NCI-H2196 (cell line): ENCODE results near the gene ZNF587B.
"Not testable (repeated sequence)": the region's sequence is repeated elsewhere in the genome, so short reads cannot be mapped to it uniquely, and the experiment has no call there.

Experiments
- DNase-seq: peaks from one replicate; lab custom pipeline; 2025; ENCODE audit not compliant: unreplicated experiment; lab: John Stamatoyannopoulos, UW

The ZNF587B gene

DNA sequence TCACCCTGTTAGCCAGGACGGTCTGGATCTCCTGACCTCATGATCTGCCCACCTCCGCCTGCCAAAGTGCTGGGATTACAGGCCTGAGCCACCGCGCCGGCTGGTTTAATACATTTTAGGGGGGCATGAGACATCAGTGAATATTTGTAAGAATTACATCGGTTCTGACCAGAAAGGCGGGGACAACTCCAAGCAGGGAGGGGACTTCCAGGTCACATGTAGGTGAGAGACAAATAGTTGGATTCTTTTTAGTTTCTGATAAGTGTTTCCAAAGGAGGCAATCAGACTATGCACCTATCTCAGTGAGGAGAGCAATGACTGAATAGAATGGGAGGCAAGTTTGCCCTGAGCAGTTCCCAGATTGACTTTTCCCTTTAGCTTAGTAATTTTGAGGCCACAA, 11.7 kb upstream of the ZNF587B start:
- DNase-seq, result no peak

DNA sequence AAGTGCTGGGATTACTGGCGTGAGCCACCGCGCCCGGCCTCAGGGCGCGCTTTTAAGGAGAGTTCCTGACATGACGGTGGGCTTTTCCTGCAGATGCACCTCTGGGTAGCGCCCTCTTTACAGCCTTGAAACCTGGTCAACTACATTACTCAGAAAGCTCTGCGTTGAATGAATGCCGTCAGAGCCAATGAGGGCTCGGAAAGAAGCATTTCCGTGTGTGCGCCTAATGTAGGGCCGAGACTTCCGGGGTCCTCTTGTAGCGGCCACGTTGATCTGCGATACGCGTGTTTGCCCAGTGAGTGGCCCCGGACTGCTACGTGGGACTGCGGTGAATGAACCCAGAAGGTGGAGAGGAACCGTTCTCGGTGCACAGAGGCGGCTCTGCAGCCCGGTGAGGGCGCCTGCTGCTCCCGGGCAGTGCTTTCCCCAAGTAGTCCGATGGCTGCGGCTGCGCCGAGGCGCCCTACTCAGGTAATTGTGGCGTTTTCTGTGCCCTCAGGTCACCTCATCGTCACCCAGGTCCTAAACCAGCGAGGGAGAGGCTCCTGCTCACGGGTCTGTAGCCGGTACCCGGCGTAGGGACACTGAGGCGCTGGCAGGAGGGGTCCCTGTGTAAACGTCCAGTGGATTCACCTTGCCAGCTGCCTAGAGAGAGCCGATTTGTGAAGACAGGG, 10.5 kb upstream of the ZNF587B start:
- peak; percentile 93 for DNase-seq

DNA sequence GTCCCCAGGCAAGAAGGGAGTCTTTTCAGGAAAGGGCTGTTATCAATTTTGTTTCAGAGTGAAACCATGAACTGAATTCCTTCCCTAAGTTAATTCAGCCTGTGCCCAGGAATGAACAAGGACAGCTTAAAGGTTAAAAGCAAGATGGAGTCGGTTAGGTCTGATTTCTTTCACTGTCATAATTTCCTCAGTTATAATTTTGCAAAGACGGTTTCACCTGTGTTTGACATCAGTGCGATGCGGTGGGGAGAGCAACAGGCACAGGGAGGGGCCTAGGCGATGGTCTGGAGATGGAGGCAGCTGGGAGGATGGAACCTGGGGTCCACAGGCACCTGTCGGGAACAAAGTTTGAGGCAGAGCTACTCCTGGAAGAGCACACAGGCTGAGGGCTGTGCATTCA, 9.5 kb upstream of the ZNF587B start:
- DNase-seq, result no peak

DNA sequence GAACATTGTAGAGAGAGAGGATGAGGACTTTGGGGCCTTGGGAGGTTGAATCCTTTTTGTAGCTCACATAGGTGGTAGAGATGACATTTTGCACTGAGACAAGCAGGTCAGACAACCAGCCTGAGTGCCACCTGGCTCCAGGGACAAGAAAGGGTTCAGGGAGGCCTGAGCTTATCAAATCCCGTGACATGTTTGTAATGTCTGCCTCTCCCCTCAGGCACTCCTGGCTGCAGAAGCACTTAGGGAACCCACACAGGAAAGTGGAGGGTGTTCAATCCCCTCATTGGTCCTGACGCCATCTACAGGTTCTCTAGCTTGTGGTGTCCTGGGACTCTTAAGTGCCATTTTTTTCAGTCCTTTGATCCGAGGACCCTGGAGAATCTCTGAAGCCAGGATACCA, 9.0 kb upstream of the ZNF587B start:
- not testable (repeated sequence) for DNase-seq

GRCh38 chr19:57821501-57821900, 8.6 kb upstream of the ZNF587B start:
- not testable (repeated sequence) for DNase-seq

DNA sequence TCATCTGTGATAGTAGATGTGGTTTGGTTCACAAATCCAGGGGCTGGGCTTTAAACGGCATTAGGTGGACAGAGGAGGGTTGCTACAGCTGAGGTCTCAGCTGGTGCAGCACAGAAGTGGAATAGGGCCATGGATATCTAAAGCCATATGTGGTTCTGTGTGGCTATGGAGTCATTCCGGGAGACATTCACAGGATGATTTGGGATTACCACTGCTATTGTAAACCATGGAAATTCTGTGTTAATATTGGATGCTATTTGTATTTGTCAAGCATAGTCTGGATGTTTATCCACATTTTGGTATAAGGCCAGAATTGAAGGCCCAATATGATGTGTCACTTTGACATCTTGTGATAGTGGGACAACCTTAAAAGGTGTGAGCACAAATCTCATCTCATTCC, 6.9 kb upstream of the ZNF587B start:
- not testable (repeated sequence) for DNase-seq

DNA sequence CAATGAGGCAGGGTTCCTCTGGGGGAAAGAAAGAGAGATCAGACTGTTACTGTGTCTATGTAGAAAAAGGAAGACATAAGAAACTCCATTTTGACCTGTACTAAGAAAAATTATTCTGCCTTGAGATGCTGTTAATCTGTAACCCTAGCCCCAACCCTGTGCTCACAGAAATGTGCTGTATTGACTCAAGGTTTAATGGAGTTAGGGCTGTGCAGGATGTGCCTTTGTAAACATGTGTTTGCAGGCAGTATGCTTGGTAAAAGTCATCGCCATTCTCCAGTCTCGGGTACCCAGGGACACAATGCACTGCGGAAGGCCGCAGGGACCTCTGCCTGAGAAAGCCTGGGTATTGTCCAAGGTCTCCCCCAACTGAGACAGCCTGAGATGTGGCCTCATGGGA, 6.5 kb upstream of the ZNF587B start:
- not testable (repeated sequence) for DNase-seq

- no peak for DNase-seq
Measured at GRCh38 chr19:57825511-57825910, 4.6 kb upstream of the ZNF587B start.

- no peak for DNase-seq
Measured at GRCh38 chr19:57829316-57829715, 783 bp upstream of the ZNF587B start.

DNA sequence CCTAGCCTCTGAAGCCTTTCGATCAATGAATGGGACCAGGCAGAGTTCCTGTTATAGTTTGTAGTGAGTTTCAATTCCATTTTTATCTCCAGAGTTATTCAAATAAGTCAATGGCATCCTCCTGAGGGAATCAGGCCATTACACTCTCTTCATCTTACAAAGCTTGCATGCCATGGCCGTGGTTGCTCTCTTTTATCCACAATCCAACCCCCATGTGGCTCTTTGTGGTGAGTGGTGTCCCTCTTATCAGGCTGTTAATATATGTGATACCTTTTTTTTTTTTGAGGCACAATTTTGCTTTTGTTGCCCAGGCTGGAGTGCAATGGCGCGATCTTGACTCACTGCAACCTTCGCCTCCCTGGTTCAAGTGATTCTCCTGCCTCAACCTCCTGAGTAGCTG, 6.9 kb downstream of the ZNF587B start:
- DNase-seq, result not testable (repeated sequence)

GRCh38 chr19:57838622-57839191, 8.6 kb downstream of the ZNF587B start:
- not testable (repeated sequence) for DNase-seq

DNA sequence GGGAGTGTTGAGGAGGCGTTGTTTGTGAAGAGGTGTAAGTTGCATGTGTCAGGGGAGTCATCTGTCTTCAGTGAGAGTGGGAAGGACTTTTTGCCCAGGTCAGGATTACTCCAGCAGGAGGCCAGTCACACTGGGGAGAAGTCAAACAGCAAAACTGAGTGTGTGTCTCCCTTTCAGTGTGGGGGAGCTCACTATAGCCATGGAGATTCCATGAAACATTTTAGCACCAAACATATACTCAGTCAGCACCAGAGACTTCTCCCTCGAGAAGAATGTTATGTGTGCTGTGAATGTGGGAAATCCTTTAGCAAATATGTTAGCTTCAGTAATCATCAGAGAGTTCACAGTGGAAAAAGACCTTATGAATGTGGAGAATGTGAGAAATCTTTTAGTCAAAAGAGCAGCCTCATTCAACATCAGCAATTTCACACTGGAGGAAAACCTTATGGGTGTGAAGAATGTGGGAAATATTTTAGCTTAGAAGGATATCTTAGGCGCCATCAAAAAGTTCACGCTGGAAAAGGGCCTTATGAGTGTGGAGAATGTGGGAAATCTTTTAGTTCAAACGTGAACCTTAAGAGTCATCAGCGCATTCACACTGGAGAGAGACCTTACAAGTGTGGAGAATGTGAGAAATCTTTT, 11.1 kb downstream of the ZNF587B start:
- no peak for DNase-seq

DNA sequence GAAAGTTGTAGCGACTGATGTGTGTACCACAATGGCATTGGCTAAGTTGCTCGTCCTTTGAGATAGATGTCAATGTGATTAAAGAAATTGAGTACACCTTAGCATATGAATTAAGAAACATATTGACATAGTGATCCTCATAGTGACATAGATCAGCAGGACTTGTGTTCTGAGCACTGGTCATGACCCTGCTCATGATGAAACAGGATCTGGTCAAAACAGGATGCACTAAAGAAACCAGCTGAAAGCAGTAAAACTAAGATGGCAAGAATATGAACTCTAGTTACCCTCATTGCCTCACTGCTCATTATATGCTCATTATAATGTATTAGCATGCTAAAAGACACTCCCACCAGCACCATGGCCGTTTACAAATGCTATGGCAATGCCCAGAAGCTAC, 17.1 kb downstream of the ZNF587B start:
- DNase-seq, result not testable (repeated sequence)

DNA sequence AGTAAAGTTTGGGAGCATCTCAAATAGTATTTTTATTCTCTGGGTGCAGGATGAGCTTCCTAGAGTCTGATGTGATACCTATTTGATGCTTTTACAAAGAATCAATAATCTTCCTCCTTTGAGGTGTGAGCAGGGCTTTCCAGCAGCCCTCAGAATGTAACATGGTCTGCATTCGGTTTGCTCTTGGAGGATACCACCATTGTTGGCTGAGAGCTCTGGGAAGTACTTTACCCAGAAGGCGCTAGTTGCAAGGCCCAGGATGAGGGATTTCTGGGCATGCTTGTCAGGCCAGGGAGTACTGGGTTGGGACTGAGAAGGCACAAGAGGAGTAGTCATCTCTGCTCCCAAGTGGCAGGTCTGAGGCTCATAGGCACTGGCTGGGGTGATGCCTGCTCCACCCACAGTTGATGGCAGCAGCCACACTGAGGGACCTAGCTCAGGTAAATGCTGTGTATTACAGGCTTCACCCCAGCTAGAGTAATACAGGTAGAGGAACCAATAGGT, 19.1 kb downstream of the ZNF587B start:
- DNase-seq, result not testable (repeated sequence)

GRCh38 chr19:57849666-57850473, 19.8 kb downstream of the ZNF587B start, which contains the start of gene ZNF587:
TSS of gene ZNF587 (plus strand) at chr19:57849859. CDS start at chr19:57850039, 180 bp downstream.
- DNase-seq, result peak; percentile 74

DNA sequence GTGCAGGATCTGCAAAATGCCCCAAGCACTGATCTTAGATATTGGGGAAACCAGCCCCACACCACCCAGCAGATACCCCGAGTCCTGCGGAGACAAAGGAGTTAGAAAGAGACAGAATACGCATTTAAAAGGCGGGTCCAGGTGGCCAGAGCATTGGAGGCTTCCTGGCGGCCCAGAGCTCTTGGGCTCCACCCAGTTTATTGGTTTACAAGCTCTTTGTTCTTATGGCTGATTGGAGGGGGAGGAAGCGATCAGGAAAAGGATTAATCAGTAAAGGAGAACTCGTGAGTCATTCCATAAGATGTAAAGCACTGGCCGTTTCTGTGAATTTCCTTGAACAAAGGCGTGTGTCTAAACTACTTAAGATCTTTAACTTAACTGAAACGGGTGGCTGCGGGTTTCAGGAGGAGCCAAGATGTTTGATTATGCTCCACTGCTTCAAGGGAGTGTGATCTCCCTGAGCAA, 20.5 kb downstream of the ZNF587B start:
- no peak for DNase-seq

GRCh38 chr19:57851812-57852603, 21.9 kb downstream of the ZNF587B start:
- DNase-seq, result not testable (repeated sequence)

DNA sequence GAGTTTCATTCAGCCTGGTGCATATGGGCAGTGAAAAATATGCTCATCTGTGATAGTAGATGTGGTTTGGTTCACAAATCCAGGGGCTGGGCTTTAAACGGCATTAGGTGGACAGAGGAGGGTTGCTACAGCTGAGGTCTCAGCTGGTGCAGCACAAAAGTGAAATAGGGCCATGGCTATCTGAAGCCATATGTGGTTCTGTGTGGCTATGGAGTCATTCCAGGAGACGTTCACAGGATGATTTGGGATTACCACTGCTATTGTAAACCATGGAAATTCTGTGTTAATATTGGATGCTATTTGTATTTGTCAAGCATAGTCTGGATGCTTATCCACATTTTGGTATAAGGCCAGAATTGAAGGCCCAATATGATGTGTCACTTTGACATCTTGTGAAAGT, 24.0 kb downstream of the ZNF587B start:
- DNase-seq, result not testable (repeated sequence)

- not testable (repeated sequence) for DNase-seq
Measured at GRCh38 chr19:57862351-57862750, 32.3 kb downstream of the ZNF587B start.

- no peak for DNase-seq
Measured at GRCh38 chr19:57867868-57868492, 37.9 kb downstream of the ZNF587B start.
